Kidney (tissue), 14 donors: Measurements from ENCODE around the gene NEO1. TPM values are rescaled to one million over a fixed set of nuclear protein-coding genes. Genes with fewer than 3 reads are reported as not detected.

Experiments
- DNase-seq, 5 donors: peaks; one replicate each; pipeline ENCODE4 v3.0.0-alpha.2; 2013 to 2020
- FAIRE-seq: peaks from 2 replicates; lab custom pipeline; 2012; peaks lifted over from hg19 to GRCh38; lab: Jason Lieb, UNC
- H3K27ac ChIP-seq, 2 donors: one replicate each; pipeline ENCODE4 v1.7.0; 2013; ENCODE audit warnings: low read depth in 2 of 2, low read length in 2 of 2, inconsistent platforms in 1 of 2
- H3K27me3 ChIP-seq: one replicate; pipeline ENCODE4 v1.7.1; 2013; ENCODE audit warnings: low read length, inconsistent platforms; ENCODE audit not compliant: control insufficient read depth, insufficient read depth
- H3K36me3 ChIP-seq, 3 donors: one replicate each; pipeline versions ENCODE4 v1.7.0 to v1.7.1; 2013; ENCODE audit warnings: low read length in 3 of 3, control low read depth in 1 of 3, inconsistent platforms in 1 of 3; ENCODE audit not compliant: insufficient read depth in 3 of 3, control insufficient read depth in 2 of 3
- H3K4me1 ChIP-seq, 3 donors: one replicate each; pipeline versions ENCODE4 v1.7.0 to v1.7.1; 2013; ENCODE audit warnings: low read length in 3 of 3, inconsistent platforms in 1 of 3, low read depth in 1 of 3; ENCODE audit not compliant: control insufficient read depth in 2 of 3, insufficient read depth in 2 of 3
- H3K4me3 ChIP-seq, 3 donors: one replicate each; pipeline versions ENCODE4 v1.7.0 to v1.8.1; 2013; ENCODE audit warnings: low read length in 3 of 3, control low read depth in 1 of 3, inconsistent platforms in 1 of 3
- H3K9ac ChIP-seq, 3 donors: one replicate each; pipeline versions ENCODE4 v1.7.0 to v1.7.1; 2013; ENCODE audit warnings: low read length in 3 of 3, control low read depth in 1 of 3, inconsistent platforms in 1 of 3
- H3K9me3 ChIP-seq, 3 donors: one replicate each; pipeline versions ENCODE4 v1.7.0 to v1.7.1; 2013; ENCODE audit warnings: low read length in 3 of 3, control low read depth in 1 of 3, inconsistent platforms in 1 of 3; ENCODE audit not compliant: control insufficient read depth in 2 of 3, insufficient read depth in 1 of 3
- intact Hi-C: fragments of 100-400 bp; cut with DNase I; formaldehyde crosslinking; loops from one replicate; pipeline ENCODE4 v1.11.1; 2022
- polyA plus RNA-seq: library from polyadenylated mRNA; stranded (reverse); fragments of 350-450 nt; fragmentation: Illumina TruSeq; extraction: RNeasy Lipid Tissue Mini Kit (QIAGEN cat#74804); gene quantifications from one replicate; pipeline ENCODE4 v1.2.3, GENCODE V29; 2014; ENCODE audit warnings: low read depth, low replicate concordance; ENCODE audit not compliant: insufficient read depth
- total RNA-seq: library from RNA; stranded (reverse); fragmentation: NEBNext Ultra II Directional; extraction: Animal tissue kit (Norgen Biotek cat#: 25700); gene quantifications from one replicate; pipeline ENCODE4 v1.2.1, GENCODE V29; 2021
- TF ChIP-seq, protein P1 (sequence below): IDR thresholded peaks from 3 replicates; pipeline ENCODE4 v1.5.1; 2012; ENCODE audit warnings: mild to moderate bottlenecking, moderate library complexity, borderline replicate concordance; ENCODE audit not compliant: insufficient read depth; ENCODE audit errors: extremely low read depth
- donor health status: control.
- donor health status: control.
- donor health status: control.
- donor health status: control.
- donor health status: control.
- donor health status: DM: yes; HTN: yes; CAD: no.
- donor health status: Normal renal cell carcinoma (clear cell type).

NEO1 gene
- total and polyA plus RNA-seq, 2 donors from 2014 or later, result 12.4 to 43.3 TPM

DNA sequence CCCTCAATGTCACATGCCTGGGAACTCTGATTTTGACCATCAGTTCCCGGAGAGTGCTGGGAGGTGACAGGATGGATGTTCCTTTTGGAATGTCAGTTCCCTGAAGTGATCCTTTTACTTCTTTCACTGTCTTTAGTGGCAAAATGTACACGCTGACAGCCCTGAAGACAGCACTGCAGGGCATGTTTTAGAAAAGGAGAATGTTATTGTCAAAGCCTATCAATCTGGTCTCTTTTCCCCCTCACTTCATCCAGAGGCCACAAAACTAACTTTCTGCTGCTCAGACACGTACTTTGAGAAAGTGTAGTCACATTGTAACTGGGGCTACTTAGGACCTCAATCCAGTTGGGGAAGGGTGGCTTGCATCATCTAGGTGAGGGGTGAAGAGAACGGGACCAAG is 14.0 kb upstream of the NEO1 start:
- Histone ChIP-seq H3K4me1 (no peaks in the 10 kb centered on the region), H3K4me3 (no peak overlapping the region), H3K27me3 (no peaks in the 10 kb centered on the region), H3K27ac (no peak overlapping the region), H3K36me3 (no peaks in the 10 kb centered on the region), H3K9ac (no peak overlapping the region), H3K9me3 (no peaks in the 10 kb centered on the region)
- intact Hi-C loops, result no loop called here
- TF ChIP-seq, protein P1, sequence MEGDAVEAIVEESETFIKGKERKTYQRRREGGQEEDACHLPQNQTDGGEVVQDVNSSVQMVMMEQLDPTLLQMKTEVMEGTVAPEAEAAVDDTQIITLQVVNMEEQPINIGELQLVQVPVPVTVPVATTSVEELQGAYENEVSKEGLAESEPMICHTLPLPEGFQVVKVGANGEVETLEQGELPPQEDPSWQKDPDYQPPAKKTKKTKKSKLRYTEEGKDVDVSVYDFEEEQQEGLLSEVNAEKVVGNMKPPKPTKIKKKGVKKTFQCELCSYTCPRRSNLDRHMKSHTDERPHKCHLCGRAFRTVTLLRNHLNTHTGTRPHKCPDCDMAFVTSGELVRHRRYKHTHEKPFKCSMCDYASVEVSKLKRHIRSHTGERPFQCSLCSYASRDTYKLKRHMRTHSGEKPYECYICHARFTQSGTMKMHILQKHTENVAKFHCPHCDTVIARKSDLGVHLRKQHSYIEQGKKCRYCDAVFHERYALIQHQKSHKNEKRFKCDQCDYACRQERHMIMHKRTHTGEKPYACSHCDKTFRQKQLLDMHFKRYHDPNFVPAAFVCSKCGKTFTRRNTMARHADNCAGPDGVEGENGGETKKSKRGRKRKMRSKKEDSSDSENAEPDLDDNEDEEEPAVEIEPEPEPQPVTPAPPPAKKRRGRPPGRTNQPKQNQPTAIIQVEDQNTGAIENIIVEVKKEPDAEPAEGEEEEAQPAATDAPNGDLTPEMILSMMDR, result no peak
- no peak for FAIRE-seq
- no peak for DNase-seq

DNA sequence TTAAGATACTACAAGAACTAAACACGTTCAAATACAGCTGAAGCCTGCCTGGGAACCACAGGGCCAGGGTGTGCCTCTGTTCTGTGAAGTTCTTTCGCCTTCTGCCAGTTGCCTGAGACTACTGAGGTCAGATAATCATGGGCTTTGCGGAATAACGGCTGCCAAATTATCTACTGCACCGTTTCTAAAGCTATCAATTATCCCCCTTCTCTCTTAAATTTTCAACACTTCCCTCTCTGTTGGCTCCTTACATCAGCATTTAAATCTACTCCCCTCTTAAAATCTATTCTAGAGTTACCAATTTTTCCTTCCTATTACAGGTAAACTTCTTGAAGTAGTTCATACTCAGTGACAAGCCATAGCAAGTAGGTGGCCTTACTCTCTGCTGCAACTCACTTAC is 6.2 kb upstream of the NEO1 start:
- Histone ChIP-seq H3K9ac (no peak overlapping the region), H3K27me3 (no peaks in the 10 kb centered on the region), H3K27ac (no peak overlapping the region), H3K4me3 (no peak overlapping the region), H3K4me1 (no peaks in the 10 kb centered on the region), H3K36me3 (no peaks in the 10 kb centered on the region), H3K9me3 (no peaks in the 10 kb centered on the region)
- no peak for DNase-seq
- intact Hi-C loops, result no loop called here
- TF ChIP-seq, protein P1, result no peak
- FAIRE-seq, result no peak

DNA sequence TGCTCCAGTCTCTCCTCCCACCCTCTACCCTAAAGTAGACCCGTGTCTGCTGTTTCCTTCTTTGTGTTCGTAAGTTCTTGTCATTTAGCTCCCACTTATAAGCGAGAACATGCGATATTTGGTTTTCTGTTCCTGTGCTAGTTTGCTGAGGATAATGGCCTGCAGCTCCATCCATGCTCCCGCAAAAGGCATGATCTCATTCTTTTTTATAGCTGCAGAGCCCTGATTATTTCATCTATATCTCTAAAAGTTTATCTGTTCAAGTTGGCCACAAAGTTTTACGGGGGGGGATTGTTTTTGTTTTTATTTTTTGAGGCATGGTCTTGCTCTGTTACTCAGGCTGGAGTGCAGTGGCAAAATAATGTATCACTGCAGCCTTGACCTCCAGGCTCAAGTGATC is 4.4 kb upstream of the NEO1 start:
- Histone ChIP-seq H3K27me3 (no peaks in the 10 kb centered on the region), H3K27ac (no peak overlapping the region), H3K9me3 (no peaks in the 10 kb centered on the region), H3K4me3 (no peak overlapping the region), H3K4me1 (no peaks in the 10 kb centered on the region), H3K36me3 (no peaks in the 10 kb centered on the region), H3K9ac (no peak overlapping the region)
- DNase-seq, result no peak
- no peak for FAIRE-seq
- intact Hi-C loops, result no loop called here
- TF ChIP-seq, protein P1, result no peak

DNA sequence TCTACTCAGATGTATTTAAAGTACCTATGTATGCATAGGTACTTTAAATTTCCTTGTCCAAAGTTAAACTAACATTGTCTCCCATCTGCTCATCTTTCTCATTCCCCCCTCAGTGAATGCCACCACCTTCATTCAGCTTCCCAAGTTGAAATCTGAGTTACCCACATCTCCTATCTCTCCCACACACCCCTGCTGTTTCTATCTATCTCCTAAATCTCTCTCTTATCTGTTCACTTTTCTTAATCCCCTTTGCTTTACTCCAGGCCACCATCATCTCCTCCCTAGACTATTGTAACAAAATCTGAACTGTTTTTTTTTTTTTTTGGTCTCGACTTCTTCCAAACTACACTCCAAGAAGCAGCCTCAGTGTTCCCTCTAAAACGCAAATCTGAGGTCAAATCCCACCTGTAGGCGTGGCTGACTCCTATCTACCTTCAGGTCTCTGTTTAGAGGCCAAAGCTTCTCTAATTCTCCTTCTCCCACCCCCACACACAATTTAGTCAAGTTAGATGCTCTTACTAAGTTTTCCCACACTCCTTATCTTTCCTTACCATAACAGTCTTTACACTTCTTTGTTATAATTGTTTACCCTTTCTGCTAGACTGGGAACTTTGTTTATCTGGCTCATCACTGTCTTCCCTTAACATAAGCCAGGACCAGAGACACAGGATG is 3.5 kb upstream of the NEO1 start:
- no peak for DNase-seq

More for the DNA sequence above, 3.5 kb upstream of the NEO1 start:
- Histone ChIP-seq H3K27ac (no peak overlapping the region), H3K4me1 (no peaks in the 10 kb centered on the region), H3K9me3 (no peaks in the 10 kb centered on the region), H3K4me3 (no peak overlapping the region), H3K27me3 (no peaks in the 10 kb centered on the region), H3K36me3 (no peaks in the 10 kb centered on the region), H3K9ac (no peak overlapping the region)
- FAIRE-seq, result no peak
- intact Hi-C loops, result no loop called here
- TF ChIP-seq, protein P1, result no peak
